ENCODE results near the gene ZNF552.

Gene ZNF552

DNA sequence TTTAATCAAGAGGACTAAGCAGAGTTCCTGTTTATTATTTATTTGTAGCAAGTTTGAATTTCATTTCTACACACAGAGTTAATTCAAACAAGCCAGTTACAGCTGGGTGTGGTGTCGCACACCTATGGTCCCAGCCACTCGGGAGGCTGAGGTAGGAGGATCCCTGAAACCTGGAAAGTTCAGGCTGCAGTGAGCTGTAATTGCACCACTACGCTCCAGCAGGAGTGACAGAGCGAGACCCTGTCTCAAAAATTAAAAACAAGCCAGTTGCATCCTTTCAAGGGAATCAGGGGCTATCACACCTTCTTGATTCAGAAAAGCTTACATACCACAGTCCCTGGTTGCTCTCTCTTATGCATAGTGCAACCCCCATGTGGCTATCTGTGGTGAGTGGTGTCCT, 25.4 kb downstream of the ZNF552 start:
- Mint-ChIP-seq H3K4me3 (no peak overlapping the region), H3K36me3 (ENCODE audit: insufficient read depth) (peaks cover 14% of the 10 kb centered on the region), H3K27ac (ENCODE audit: low read depth) (no peak overlapping the region), H3K9me3 (peaks cover 23% of the 10 kb centered on the region), H3K4me1 (peaks cover 17% of the 10 kb centered on the region), H3K27me3 (no peaks in the 10 kb centered on the region)
- ATAC-seq (replicated peaks; ENCODE audit: extremely low read depth, poor library complexity, severe bottlenecking) (no peak), DNase-seq (ENCODE audit: low spot score in 2 of 2) (no peak)

DNA sequence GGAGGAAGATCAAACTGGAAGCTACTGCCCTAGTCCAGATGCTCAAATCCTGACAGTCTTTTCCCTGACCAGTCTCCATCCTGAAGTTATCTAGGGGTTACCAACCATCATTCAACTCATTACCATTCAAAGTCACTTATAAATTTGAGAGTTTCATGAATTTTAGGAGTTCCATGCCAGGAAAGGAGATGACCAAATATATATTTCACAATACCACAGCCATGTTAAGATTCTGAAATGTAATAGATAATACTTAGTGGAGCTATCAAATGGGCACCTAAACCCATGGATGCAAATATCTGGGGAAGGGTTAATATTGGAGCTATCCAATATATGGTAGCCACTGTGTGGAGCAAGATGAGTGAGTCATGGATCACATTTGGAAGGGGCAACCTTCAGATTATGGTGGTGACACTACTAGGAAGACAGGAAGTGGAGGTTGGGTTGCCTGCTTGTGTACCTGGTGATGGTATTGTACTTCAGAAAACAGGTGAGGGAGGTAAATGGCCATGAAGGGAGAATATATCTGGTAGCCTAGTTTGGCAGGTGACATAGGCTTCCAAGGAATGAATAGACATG, 26.5 kb downstream of the ZNF552 start:
- peaks cover 9% of the 10 kb centered on the region for H3K36me3 Mint-ChIP-seq (ENCODE audit: insufficient read depth)
- H3K27ac Mint-ChIP-seq (ENCODE audit: low read depth) = peak overlapping the region; percentile 20
- peaks cover 17% of the 10 kb centered on the region for H3K4me1 Mint-ChIP-seq
- peaks cover 23% of the 10 kb centered on the region for H3K9me3 Mint-ChIP-seq
- ATAC-seq (replicated peaks; ENCODE audit: extremely low read depth, poor library complexity, severe bottlenecking) (no peak), DNase-seq (ENCODE audit: low spot score in 2 of 2) (no peak)
- no peaks in the 10 kb centered on the region for H3K27me3 Mint-ChIP-seq
- H3K4me3 Mint-ChIP-seq = no peak overlapping the region

DNA sequence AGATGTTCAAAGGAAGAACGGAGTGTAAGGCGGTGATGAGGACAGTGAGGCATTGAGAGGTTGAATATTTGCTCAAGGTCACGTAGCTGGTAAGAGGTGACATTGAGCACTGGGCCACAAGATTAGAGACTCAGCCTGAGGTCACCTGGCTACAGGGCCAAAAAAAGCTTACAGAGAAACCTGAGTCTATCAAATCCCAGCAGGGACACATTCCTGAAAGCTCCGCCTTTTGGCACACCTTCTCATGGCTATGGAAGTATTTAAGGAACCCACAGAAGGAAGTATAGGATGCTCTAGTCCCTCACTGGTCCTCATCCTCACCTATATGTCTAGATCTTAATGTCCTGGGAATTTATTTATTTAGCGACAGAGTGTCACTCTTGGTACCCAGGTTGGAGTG, 27.8 kb downstream of the ZNF552 start:
- peaks cover 17% of the 10 kb centered on the region for H3K4me1 Mint-ChIP-seq
- no peak for DNase-seq (ENCODE audit: low spot score in 2 of 2)
- peak overlapping the region; percentile 51 for H3K27ac Mint-ChIP-seq (ENCODE audit: low read depth)
- H3K9me3 Mint-ChIP-seq = peaks cover 23% of the 10 kb centered on the region
- H3K4me3 Mint-ChIP-seq = no peak overlapping the region
- H3K27me3 Mint-ChIP-seq = no peaks in the 10 kb centered on the region
- no peak for ATAC-seq (replicated peaks; ENCODE audit: extremely low read depth, poor library complexity, severe bottlenecking)
- H3K36me3 Mint-ChIP-seq (ENCODE audit: insufficient read depth) = peaks cover 13% of the 10 kb centered on the region

DNA sequence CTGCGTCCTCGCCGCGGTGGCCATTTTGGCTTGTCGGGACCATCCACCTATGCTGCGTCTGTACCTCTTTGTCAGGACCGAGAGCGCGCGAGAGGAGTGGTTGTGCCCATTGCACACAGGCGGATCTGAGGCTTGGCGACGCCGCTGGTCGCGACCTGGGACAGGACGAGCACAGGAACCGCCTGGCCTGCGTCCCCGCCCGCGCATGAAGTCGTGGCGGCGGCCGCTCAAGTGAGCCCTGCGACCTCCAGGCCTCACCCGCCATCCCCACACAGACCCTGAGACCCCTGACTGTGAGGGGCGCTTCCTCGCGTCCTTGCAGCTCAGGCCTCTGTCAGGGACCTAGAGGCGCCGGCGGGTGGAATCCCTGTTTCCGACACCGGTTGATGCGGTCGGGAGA, 28.4 kb downstream of the ZNF552 start:
- DNase-seq (ENCODE audit: low spot score in 2 of 2) (no peak), ATAC-seq (replicated peaks; ENCODE audit: extremely low read depth, poor library complexity, severe bottlenecking) (no peak)
- Mint-ChIP-seq H3K36me3 (ENCODE audit: insufficient read depth) (peaks cover 11% of the 10 kb centered on the region), H3K4me3 (no peak overlapping the region), H3K27me3 (no peaks in the 10 kb centered on the region), H3K4me1 (peaks cover 17% of the 10 kb centered on the region), H3K27ac (ENCODE audit: low read depth) (peak overlapping the region; percentile 51), H3K9me3 (peaks cover 23% of the 10 kb centered on the region)

DNA sequence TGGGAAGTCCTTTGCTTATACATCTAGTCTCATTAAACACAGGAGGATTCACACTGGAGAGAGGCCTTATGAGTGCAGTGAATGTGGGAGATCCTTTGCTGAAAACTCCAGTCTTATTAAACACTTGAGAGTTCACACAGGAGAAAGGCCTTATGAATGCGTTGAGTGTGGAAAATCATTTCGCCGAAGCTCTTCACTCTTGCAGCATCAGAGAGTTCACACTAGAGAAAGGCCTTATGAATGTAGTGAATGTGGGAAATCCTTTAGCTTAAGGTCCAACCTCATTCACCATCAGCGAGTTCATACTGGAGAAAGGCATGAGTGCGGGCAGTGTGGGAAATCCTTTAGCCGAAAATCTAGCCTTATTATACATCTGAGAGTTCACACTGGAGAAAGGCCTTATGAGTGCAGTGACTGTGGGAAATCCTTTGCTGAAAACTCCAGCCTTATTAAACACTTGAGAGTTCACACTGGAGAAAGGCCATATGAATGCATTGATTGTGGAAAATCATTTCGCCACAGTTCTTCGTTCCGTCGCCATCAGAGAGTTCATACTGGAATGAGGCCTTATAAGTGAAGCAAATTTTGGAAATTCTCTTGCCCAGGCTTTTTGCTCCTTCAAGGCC, 35.4 kb downstream of the ZNF552 start:
- no peak for ATAC-seq (replicated peaks; ENCODE audit: extremely low read depth, poor library complexity, severe bottlenecking)
- Mint-ChIP-seq H3K36me3 (ENCODE audit: insufficient read depth) (peaks cover 51% of the 10 kb centered on the region), H3K4me1 (peaks cover 7% of the 10 kb centered on the region), H3K27ac (ENCODE audit: low read depth) (no peak overlapping the region), H3K4me3 (no peak overlapping the region), H3K27me3 (no peaks in the 10 kb centered on the region), H3K9me3 (peaks cover 30% of the 10 kb centered on the region)
- no peak for DNase-seq (ENCODE audit: low spot score in 2 of 2)

DNA sequence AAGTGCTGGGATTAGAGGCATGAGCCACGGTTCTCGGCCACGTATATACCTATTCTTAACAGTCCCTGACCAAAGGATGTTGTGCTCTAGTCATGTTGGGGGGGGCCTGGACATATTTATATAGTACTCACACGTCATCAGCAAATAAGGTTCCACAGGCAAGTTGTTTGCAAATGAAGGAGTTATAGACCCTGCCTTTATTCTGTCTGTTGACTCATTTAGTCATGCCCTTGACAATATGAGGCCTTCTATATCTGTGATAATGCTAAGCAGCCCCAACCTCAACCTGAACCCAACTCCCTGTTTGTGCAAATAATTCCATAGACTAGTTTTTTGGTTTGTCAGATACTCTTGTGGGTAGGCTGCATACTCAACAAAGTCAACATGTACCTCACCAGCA, 36.4 kb downstream of the ZNF552 start:
- Mint-ChIP-seq H3K27me3 (no peaks in the 10 kb centered on the region), H3K4me3 (no peak overlapping the region), H3K36me3 (ENCODE audit: insufficient read depth) (peaks cover 55% of the 10 kb centered on the region), H3K4me1 (peaks cover 12% of the 10 kb centered on the region), H3K9me3 (peaks cover 35% of the 10 kb centered on the region), H3K27ac (ENCODE audit: low read depth) (no peak overlapping the region)
- DNase-seq (ENCODE audit: low spot score in 2 of 2) = no peak
- no peak for ATAC-seq (replicated peaks; ENCODE audit: extremely low read depth, poor library complexity, severe bottlenecking)

DNA sequence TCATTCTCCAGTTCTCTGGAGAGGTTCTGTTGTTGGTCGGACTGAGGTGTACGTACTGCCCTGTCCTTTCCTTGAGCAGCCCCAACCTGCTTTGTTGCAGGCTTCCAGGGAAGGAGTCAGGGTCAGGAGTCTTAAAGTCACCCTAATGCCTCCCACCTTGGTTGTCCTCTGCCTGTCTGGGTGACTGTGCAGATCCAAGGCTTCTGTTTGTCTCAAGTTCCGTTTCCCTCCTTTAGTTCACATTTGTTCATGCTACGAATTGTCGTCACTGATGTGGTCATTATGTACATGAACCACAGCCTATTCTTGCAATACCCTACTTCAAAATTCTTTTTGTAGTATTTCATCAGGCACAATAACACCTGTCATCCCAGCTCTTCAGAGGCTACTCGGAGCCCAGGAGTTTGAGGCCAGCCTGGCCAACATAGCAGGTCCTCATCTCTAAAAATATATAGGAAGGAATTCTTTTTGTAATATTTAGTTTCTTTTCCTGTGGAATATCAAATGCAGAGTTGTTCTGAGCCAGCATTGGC, 37.9 kb downstream of the ZNF552 start:
- Mint-ChIP-seq H3K4me3 (peak overlapping the region; percentile 31), H3K36me3 (ENCODE audit: insufficient read depth) (peaks cover 57% of the 10 kb centered on the region), H3K27ac (ENCODE audit: low read depth) (no peak overlapping the region), H3K9me3 (peaks cover 40% of the 10 kb centered on the region), H3K27me3 (no peaks in the 10 kb centered on the region), H3K4me1 (peaks cover 18% of the 10 kb centered on the region)
- DNase-seq (ENCODE audit: low spot score in 2 of 2) = no peak
- no peak for ATAC-seq (replicated peaks; ENCODE audit: extremely low read depth, poor library complexity, severe bottlenecking)

DNA sequence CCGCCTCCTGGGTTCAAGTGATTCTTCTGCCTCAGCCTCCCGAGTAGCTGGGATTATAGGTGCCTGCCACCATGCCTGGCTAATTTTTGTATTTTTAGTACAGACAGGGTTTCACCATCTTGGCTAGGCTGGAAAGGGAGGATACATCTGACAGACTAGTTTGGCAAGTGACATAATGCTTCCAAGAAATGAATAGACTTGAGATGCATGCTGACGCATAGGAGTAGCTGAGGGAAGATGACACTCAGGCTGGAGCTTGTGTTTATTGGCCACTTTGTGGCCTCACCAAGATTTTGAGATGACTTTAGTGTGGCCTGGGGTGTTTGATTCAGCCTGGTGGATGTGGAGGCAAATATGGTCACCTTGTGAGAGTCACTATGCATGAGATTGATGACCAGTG, 41.2 kb downstream of the ZNF552 start:
- no peaks in the 10 kb centered on the region for H3K27me3 Mint-ChIP-seq
- DNase-seq (ENCODE audit: low spot score in 2 of 2) (no peak), ATAC-seq (replicated peaks; ENCODE audit: extremely low read depth, poor library complexity, severe bottlenecking) (no peak)
- H3K9me3 Mint-ChIP-seq = peaks cover 43% of the 10 kb centered on the region
- H3K4me3 Mint-ChIP-seq = no peak overlapping the region
- peaks cover 49% of the 10 kb centered on the region for H3K36me3 Mint-ChIP-seq (ENCODE audit: insufficient read depth)
- H3K4me1 Mint-ChIP-seq = peaks cover 35% of the 10 kb centered on the region
- peak overlapping the region; percentile 77 for H3K27ac Mint-ChIP-seq (ENCODE audit: low read depth)

DNA sequence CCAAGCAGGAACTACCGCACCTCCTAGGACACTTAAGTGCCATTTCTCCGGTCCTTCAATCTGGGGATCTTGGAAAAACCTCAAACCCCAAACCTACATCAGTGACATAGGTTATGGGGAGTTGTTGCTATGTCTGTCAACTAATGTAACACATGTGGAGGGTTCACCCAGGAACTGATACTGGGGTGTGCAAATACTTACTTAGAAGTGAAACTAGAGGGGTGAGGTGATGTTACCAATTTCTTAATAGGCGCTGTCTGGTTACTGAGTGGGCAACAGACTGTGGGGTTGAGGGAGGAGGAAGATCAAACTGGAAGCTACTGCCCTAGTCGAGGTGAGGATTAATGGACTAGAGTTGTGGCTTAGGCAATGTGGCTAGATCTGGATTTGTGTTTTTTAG, 43.3 kb downstream of the ZNF552 start:
- no peak for DNase-seq (ENCODE audit: low spot score in 2 of 2)
- H3K27ac Mint-ChIP-seq (ENCODE audit: low read depth) = peak overlapping the region; percentile 67
- no peaks in the 10 kb centered on the region for H3K27me3 Mint-ChIP-seq
- H3K36me3 Mint-ChIP-seq (ENCODE audit: insufficient read depth) = peaks cover 33% of the 10 kb centered on the region
- ATAC-seq (replicated peaks; ENCODE audit: extremely low read depth, poor library complexity, severe bottlenecking) = no peak
- peaks cover 28% of the 10 kb centered on the region for H3K9me3 Mint-ChIP-seq
- H3K4me1 Mint-ChIP-seq = peaks cover 35% of the 10 kb centered on the region
- H3K4me3 Mint-ChIP-seq = peak overlapping the region; percentile 24

DNA sequence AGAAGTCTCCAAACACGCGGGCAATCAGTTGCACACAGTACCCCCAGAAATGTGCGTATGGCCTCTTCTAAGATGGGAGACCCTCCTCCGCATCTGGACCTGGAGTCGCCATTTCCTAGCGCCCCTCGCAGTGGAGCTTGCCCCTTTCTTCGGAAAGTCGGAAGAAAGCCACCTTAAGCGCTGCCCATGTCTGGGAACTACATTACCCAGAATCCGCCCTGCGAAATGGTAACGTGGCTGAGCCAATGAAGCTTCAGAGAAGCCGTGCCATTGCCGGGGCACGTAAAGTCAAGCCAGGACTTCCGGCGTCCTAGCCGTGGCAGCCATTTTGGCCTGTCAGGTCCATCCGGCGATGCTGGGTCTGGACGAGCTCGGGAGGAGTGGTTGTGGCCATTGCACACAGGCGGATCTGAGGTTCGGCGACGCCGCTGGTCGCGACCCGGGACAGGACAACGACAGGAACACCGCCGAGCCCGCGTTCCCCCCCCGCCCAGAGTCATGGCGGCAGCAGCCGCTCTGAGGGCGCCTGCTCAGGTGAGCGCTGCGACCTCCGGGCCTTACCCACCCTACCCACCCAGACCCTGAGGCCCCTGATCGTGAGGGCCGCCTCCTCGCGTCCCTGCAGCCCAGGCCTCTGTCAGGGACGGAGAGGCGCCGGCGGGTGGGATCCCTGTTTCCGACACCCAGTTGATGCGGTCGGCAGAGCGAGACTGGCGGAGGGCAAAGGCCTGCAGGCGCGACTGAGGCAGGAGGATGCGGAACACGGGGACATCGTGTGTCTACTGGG, 45.2 kb downstream of the ZNF552 start, which contains the start of gene ZNF586:
Gene ZNF586, plus strand, starts transcription at position 332 of the 787 bp plus-strand sequence. Its CDS starts 167 bp downstream, at position 499.
- peak within 1 kb of the TSS; percentile 85 for H3K4me3 Mint-ChIP-seq
- ATAC-seq (replicated peaks; ENCODE audit: extremely low read depth, poor library complexity, severe bottlenecking) (peak; percentile 100), DNase-seq (ENCODE audit: low spot score in 2 of 2) (peak; percentile 70 to 74)
- no peaks in the 10 kb centered on the region for H3K27me3 Mint-ChIP-seq
- peak within 1 kb of the TSS; percentile 91 for H3K27ac Mint-ChIP-seq (ENCODE audit: low read depth)
- H3K9me3 Mint-ChIP-seq = peaks cover 22% of the 10 kb centered on the region
- peaks cover 26% of the 10 kb centered on the region for H3K36me3 Mint-ChIP-seq (ENCODE audit: insufficient read depth)
- peaks cover 28% of the 10 kb centered on the region for H3K4me1 Mint-ChIP-seq

DNA sequence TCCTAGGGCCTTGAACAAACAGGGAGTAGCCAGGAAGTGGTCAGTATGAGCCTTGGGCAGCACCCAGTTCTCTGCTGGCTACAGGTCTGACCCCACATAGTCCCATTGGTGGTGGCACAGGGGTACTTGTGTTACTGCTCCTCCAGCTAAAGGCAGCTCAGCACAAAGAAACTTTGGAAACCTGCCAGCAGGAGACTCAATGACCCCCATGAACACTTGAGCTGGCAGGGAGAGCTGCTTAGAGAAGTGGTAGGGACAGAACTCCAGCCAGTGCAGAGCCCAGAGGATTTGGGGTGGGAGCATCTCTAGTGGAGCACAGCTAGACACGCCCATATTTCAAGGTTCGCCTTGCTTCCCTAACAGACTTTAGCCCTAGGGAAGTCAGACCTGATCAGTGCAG, 55.6 kb downstream of the ZNF552 start:
- H3K4me3 Mint-ChIP-seq = no peak overlapping the region
- H3K4me1 Mint-ChIP-seq = no peaks in the 10 kb centered on the region
- H3K9me3 Mint-ChIP-seq = peaks cover 9% of the 10 kb centered on the region
- DNase-seq (ENCODE audit: low spot score in 2 of 2) = no peak
- peaks cover 12% of the 10 kb centered on the region for H3K36me3 Mint-ChIP-seq (ENCODE audit: insufficient read depth)
- ATAC-seq (replicated peaks; ENCODE audit: extremely low read depth, poor library complexity, severe bottlenecking) = no peak
- no peak overlapping the region for H3K27ac Mint-ChIP-seq (ENCODE audit: low read depth)
- H3K27me3 Mint-ChIP-seq = no peaks in the 10 kb centered on the region

DNA sequence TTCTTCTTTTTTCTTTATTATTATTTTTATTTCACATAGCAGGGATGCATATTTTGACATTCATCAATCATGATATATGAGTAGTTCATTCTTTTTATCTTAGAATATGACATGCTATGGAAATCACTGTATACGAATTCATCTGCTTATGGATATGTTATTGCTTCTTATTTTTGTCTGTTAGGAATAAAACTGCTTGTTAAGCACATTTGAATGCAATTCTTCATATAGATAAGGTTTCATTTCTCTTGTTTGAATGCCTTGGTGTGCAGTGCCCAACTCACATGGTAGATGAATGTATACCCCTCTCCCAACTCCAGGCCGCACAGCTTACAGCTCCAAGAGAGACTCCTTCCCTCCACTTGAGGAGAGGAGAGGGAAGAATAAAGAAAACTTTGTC, 56.8 kb downstream of the ZNF552 start:
- no peaks in the 10 kb centered on the region for H3K27me3 Mint-ChIP-seq
- peaks cover 18% of the 10 kb centered on the region for H3K36me3 Mint-ChIP-seq (ENCODE audit: insufficient read depth)
- H3K9me3 Mint-ChIP-seq = peaks cover 11% of the 10 kb centered on the region
- DNase-seq (ENCODE audit: low spot score in 2 of 2) (no peak), ATAC-seq (replicated peaks; ENCODE audit: extremely low read depth, poor library complexity, severe bottlenecking) (no peak)
- H3K4me3 Mint-ChIP-seq = no peak overlapping the region
- H3K27ac Mint-ChIP-seq (ENCODE audit: low read depth) = no peak overlapping the region
- H3K4me1 Mint-ChIP-seq = no peaks in the 10 kb centered on the region

Data from central memory CD8-positive, alpha-beta T cell (primary cell).